HG02973 (cell line): ENCODE results near the gene C2orf72.
A peak's percentile ranks its signal among the peaks of the same experiment; 100 is the strongest.

Source experiments
- ATAC-seq: cut with Tn5 transposase; IDR thresholded peaks from one replicate; pipeline ENCODE4 v1.9.1; 2021; ENCODE audit warnings: moderate library complexity; ENCODE audit not compliant: unreplicated experiment

The C2orf72 gene

GRCh38 chr2:231041061-231041689 is 3.9 kb downstream of the C2orf72 start:
- no peak for ATAC-seq

GRCh38 chr2:231043796-231044195 is 6.5 kb downstream of the C2orf72 start:
- ATAC-seq: no peak

- ATAC-seq: no peak
Observed at GRCh38 chr2:231046916-231047273, 9.6 kb downstream of the C2orf72 start.

GRCh38 chr2:231047274-231047922 is 10.1 kb downstream of the C2orf72 start:
- no peak for ATAC-seq

- no peak for ATAC-seq
Observed at GRCh38 chr2:231047923-231048915, 10.9 kb downstream of the C2orf72 start.

GRCh38 chr2:231049286-231050017 is 12.1 kb downstream of the C2orf72 start:
- ATAC-seq: no peak

GRCh38 chr2:231050018-231050901 is 12.9 kb downstream of the C2orf72 start:
- ATAC-seq: no peak

- ATAC-seq: no peak
Observed at GRCh38 chr2:231051116-231051515, 13.8 kb downstream of the C2orf72 start.

- peak; percentile 60 for ATAC-seq
Observed at GRCh38 chr2:231052494-231053451, 15.4 kb downstream of the C2orf72 start.

GRCh38 chr2:231053846-231054245 is 16.5 kb downstream of the C2orf72 start:
- no peak for ATAC-seq

- peak; percentile 72 for ATAC-seq
Observed at GRCh38 chr2:231056453-231057416, 19.4 kb downstream of the C2orf72 start, which contains the start of gene PSMD1. Gene PSMD1 (plus strand): TSS chr2:231056867. CDS start chr2:231057026, 159 bp downstream.

- ATAC-seq: no peak
Observed at GRCh38 chr2:231057590-231057989, 20.3 kb downstream of the C2orf72 start.

GRCh38 chr2:231058761-231059550 is 21.6 kb downstream of the C2orf72 start:
- no peak for ATAC-seq

GRCh38 chr2:231059756-231060155 is 22.4 kb downstream of the C2orf72 start:
- no peak for ATAC-seq

GRCh38 chr2:231062776-231063175 is 25.5 kb downstream of the C2orf72 start:
- ATAC-seq: no peak

- ATAC-seq: no peak
Observed at GRCh38 chr2:231063347-231063746, 26.0 kb downstream of the C2orf72 start.

GRCh38 chr2:231065966-231066365 is 28.6 kb downstream of the C2orf72 start:
- no peak for ATAC-seq
